NCI-H345 treated with DMSO at 0.1 percent for 48 hours (cell line): ENCODE measurements around the gene LTBP1.

Source experiments
- DNase-seq: peaks from one replicate; lab custom pipeline; 2025; ENCODE audit not compliant: unreplicated experiment; lab: John Stamatoyannopoulos, UW

The LTBP1 gene

DNA sequence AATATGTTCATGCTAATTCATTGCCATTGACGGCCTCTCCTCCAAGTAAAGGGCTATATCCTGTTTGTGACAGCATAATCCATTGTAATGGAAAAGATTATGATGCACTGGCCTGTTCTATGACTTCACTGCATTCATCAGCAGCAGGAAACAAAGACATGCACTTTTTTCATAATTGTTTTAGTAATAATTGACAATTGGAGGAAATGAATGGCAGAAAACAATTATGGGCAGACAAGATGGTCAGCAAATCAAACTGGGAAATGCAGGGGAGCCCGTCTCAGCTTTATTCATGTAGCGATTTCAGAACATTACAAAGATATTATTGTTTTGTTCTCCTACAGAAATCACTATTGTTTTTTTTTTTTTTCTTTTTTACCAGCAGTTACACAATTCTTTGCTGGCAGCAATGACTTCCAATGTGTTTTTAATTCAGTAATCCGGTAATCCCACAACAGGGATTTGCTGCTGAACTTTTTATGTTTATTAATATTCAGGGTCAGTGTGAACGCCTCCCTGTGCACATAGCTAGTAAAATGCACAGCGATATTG, 495.9 kb downstream of the LTBP1 start:
- no peak for DNase-seq

DNA sequence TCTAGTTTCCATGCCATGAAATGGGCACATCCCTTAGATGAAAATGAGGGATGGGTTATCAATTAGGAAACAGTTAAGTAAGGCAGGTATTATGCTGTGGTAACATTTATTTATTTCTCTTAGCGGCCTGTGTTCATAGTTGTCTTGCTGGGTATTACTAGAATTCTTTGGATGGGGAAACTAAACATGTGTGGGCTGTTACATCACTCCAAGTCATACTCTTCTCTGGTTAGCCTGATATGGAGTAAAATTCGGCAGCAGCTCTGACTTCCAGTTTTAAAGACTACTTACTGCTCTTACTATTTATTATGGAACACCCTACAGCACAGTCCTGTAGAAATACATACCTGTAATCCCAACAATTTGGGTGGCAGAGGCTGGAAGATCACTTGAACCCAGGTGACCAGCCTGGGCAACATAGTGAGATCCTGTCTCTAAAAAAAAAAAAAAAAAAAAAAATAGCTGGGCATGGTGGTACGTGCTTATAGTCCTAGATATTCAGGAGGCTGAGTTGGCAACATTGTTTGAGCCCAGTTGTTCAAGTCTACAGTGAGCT, 496.6 kb downstream of the LTBP1 start:
- DNase-seq = no peak

GRCh38 chr2:33444967-33445366, 498.2 kb downstream of the LTBP1 start:
- DNase-seq = no peak

DNA sequence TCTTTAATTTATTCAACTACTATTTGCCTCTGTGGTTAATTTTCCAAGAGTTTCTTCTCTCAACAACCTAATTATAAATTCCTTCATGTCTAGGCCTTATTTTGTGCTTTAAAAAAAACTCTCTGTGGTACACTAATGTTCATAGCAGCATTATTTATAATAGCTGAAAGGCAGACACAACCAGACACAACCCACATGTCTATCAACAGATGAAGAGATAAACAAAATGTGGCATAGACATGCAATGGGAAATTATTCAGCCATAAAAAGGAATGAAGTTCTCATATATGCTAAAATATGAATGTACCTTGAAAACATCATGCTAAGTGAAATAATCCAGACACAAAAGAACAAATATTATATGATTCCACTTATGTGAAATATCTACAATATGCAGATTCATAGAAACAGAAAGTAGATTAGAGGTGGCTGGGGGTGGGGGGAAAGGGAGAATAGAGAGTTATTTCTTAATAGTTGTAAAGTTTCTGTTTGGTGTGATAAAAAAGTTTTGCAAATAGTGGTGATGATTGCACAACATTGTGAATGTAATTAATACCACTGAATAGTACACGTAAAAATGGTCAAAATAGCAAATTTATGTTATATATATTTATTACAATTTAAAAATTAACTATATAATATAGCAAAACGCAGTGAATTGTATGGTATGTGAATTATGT, 501.6 kb downstream of the LTBP1 start:
- DNase-seq = no peak
